ENCODE results near the gene PSD.

DNA sequence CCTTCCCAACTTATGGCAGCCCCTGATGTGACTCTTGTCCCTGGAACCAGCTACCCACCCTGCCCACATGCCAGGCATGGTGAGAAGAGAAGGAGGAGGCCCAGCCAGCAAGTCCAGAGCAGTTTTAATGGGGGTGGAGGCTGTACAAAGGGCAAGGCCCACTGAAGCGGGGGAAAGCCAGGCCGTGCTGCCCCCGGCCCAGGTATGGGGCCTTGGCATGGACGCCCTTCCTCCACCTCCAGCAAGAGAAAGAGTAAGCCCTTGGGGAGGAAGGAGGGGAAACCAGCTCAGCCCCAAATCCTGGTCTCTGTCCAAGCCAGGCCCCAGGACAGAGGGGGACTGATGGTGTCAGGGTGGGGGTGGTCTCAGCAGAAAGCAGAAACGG lies 16.1 kb downstream of the PSD start:
- TF ChIP-seq TAF1 (IDR thresholded peaks at IDR 0.05; ENCODE audit: low read depth) (no peak), EP300 (conservative IDR thresholded peaks at IDR 0.05; ENCODE audit: poor library complexity, severe bottlenecking) (no peak), SMC3 (conservative IDR thresholded peaks at IDR 0.05; ENCODE audit: poor library complexity) (no peak)
- TF ChIP-seq, protein P1, sequence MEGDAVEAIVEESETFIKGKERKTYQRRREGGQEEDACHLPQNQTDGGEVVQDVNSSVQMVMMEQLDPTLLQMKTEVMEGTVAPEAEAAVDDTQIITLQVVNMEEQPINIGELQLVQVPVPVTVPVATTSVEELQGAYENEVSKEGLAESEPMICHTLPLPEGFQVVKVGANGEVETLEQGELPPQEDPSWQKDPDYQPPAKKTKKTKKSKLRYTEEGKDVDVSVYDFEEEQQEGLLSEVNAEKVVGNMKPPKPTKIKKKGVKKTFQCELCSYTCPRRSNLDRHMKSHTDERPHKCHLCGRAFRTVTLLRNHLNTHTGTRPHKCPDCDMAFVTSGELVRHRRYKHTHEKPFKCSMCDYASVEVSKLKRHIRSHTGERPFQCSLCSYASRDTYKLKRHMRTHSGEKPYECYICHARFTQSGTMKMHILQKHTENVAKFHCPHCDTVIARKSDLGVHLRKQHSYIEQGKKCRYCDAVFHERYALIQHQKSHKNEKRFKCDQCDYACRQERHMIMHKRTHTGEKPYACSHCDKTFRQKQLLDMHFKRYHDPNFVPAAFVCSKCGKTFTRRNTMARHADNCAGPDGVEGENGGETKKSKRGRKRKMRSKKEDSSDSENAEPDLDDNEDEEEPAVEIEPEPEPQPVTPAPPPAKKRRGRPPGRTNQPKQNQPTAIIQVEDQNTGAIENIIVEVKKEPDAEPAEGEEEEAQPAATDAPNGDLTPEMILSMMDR (IDR thresholded peaks at IDR 0.05; ENCODE audit: poor library complexity, severe bottlenecking), result no peak
- TF ChIP-seq, protein P2, sequence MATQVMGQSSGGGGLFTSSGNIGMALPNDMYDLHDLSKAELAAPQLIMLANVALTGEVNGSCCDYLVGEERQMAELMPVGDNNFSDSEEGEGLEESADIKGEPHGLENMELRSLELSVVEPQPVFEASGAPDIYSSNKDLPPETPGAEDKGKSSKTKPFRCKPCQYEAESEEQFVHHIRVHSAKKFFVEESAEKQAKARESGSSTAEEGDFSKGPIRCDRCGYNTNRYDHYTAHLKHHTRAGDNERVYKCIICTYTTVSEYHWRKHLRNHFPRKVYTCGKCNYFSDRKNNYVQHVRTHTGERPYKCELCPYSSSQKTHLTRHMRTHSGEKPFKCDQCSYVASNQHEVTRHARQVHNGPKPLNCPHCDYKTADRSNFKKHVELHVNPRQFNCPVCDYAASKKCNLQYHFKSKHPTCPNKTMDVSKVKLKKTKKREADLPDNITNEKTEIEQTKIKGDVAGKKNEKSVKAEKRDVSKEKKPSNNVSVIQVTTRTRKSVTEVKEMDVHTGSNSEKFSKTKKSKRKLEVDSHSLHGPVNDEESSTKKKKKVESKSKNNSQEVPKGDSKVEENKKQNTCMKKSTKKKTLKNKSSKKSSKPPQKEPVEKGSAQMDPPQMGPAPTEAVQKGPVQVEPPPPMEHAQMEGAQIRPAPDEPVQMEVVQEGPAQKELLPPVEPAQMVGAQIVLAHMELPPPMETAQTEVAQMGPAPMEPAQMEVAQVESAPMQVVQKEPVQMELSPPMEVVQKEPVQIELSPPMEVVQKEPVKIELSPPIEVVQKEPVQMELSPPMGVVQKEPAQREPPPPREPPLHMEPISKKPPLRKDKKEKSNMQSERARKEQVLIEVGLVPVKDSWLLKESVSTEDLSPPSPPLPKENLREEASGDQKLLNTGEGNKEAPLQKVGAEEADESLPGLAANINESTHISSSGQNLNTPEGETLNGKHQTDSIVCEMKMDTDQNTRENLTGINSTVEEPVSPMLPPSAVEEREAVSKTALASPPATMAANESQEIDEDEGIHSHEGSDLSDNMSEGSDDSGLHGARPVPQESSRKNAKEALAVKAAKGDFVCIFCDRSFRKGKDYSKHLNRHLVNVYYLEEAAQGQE (IDR thresholded peaks at IDR 0.05; ENCODE audit: borderline replicate concordance), result no peak
